ENCODE data around the gene FHDC1. TPM values are rescaled to one million over a fixed set of nuclear protein-coding genes. Genes with fewer than 3 reads are reported as not detected.

Gene FHDC1
- total RNA-seq, 1 experiment from 2014 or later, result 0.95 TPM

GRCh38 chr4:152973629-152974467 is 37.7 kb downstream of the FHDC1 start:
- Histone ChIP-seq H2AFZ (ENCODE audit: low read length) (no peak overlapping the region), H3K4me2 (ENCODE audit: low read length) (no peak overlapping the region), H4K20me1 (ENCODE audit: low read length) (no peaks in the 10 kb centered on the region), H3F3A (ENCODE audit: low read length, unreplicated experiment) (peaks cover 4% of the 10 kb centered on the region), H3K9ac (ENCODE audit: low read length) (no peak overlapping the region), H3K27ac (ENCODE audit: low read length) (no peak overlapping the region), H3K4me3 (ENCODE audit: low read length) (no peak overlapping the region), H3K79me2 (ENCODE audit: low read length) (no peaks in the 10 kb centered on the region), H3K9me3 (ENCODE audit: low read length) (no peaks in the 10 kb centered on the region), H3K4me1 (ENCODE audit: insufficient read depth, low read length) (peaks cover 38% of the 10 kb centered on the region), H3K36me3 (ENCODE audit: low read depth, low read length) (no peaks in the 10 kb centered on the region), H3K9me2 (replicated peaks; ENCODE audit: low read length) (no peaks in the 10 kb centered on the region), H3K27me3 (ENCODE audit: low read length) (no peaks in the 10 kb centered on the region)
- ATAC-seq (no peak), DNase-seq (no peak)
- ChIA-PET CTCF (no interaction called here), POLR2A (ENCODE audit: unreplicated experiment) (interaction anchor here (0.5 kb wide), 1 partner anchor 194 kb away, joined by 5 read pairs; the partner anchor contains the start of gene TIGD4)
- intact Hi-C loops (cut with micrococcal nuclease), result no loop called here
- TF ChIP-seq EZH2 (IDR thresholded peaks at IDR 0.05; ENCODE audit: low read length, unreplicated experiment) (no peak), EZH2phosphoT487 (IDR thresholded peaks at IDR 0.05; ENCODE audit: borderline replicate concordance, low read length) (no peak), CTCF (conservative IDR thresholded peaks at IDR 0.05; ENCODE audit: low read depth, low read length) (no peak)
- no TSS peak for BruUV-seq (replicated peaks)

- CTCF ChIA-PET, result no interaction called here
- H3K27me3 ChIP-seq (ENCODE audit: low read length), result no peaks in the 10 kb centered on the region
- peaks cover 30% of the 10 kb centered on the region for H3K4me1 ChIP-seq (ENCODE audit: insufficient read depth, low read length)
- intact Hi-C loops (cut with micrococcal nuclease), result no loop called here
- no peak for ATAC-seq
- TF ChIP-seq CTCF (conservative IDR thresholded peaks at IDR 0.05; ENCODE audit: low read depth, low read length) (no peak), EZH2 (IDR thresholded peaks at IDR 0.05; ENCODE audit: low read length, unreplicated experiment) (no peak), EZH2phosphoT487 (IDR thresholded peaks at IDR 0.05; ENCODE audit: borderline replicate concordance, low read length) (no peak)
- H3K4me2 ChIP-seq (ENCODE audit: low read length), result no peak overlapping the region
- no peak for DNase-seq
- no peak overlapping the region for H3K4me3 ChIP-seq (ENCODE audit: low read length)
- no peak overlapping the region for H3K9ac ChIP-seq (ENCODE audit: low read length)
- H2AFZ ChIP-seq (ENCODE audit: low read length), result no peak overlapping the region
- H3K79me2 ChIP-seq (ENCODE audit: low read length), result no peaks in the 10 kb centered on the region
- no peaks in the 10 kb centered on the region for H3K36me3 ChIP-seq (ENCODE audit: low read depth, low read length)
- POLR2A ChIA-PET (ENCODE audit: unreplicated experiment), result no interaction called here
- H4K20me1 ChIP-seq (ENCODE audit: low read length), result no peaks in the 10 kb centered on the region
- H3K9me2 ChIP-seq (replicated peaks; ENCODE audit: low read length), result no peaks in the 10 kb centered on the region
- no peaks in the 10 kb centered on the region for H3K9me3 ChIP-seq (ENCODE audit: low read length)
- H3F3A ChIP-seq (ENCODE audit: low read length, unreplicated experiment), result peaks cover 4% of the 10 kb centered on the region
- H3K27ac ChIP-seq (ENCODE audit: low read length), result no peak overlapping the region
- no TSS peak for BruUV-seq (replicated peaks)
Observed at GRCh38 chr4:152974468-152975379, 38.6 kb downstream of the FHDC1 start.
